A673 (cell line): Measurements from ENCODE around the gene RASSF7. TPM values are rescaled to one million over a fixed set of nuclear protein-coding genes. Genes with fewer than 3 reads are reported as not detected.

Experiments
- BruUV-seq: library from RNA; stranded (reverse); fragments of 400-500 nt; replicated peaks from 2 replicates; lab custom pipeline; 2021; lab: Mats Ljungman, UMichigan
- CTCF ChIA-PET: fragments of 300-600 bp; sonication (Branson Sonifier 250); formaldehyde crosslinking; loops from one replicate; lab custom pipeline; 2022; ENCODE audit warnings: antibody characterized with exemption; lab: Charles Lee
- POLR2A ChIA-PET: fragments of 300-600 bp; sonication (Branson Sonifier 250); formaldehyde crosslinking; loops from one replicate; lab custom pipeline; 2022; ENCODE audit warnings: antibody characterized with exemption; ENCODE audit not compliant: low non-redundant PET; lab: Charles Lee
- DNase-seq: peaks from one replicate; pipeline ENCODE4 v3.0.0-alpha.2; 2015; ENCODE audit warnings: low spot score
- H3K27ac ChIP-seq: fragments of 200-600 bp; sonication (generic); 2 replicates; pipeline ENCODE4 v1.5.1; 2016; ENCODE audit warnings: mixed run types, low read depth, mild to moderate bottlenecking, mixed read lengths, antibody characterized with exemption, low read length; ENCODE audit not compliant: poor library complexity, severe bottlenecking
- H3K27me3 ChIP-seq: fragments of 200-600 bp; sonication (generic); replicated peaks from 2 replicates; pipeline ENCODE4 v1.6.1; 2017; ENCODE audit warnings: mixed run types, low read depth, mild to moderate bottlenecking, mixed read lengths, antibody characterized with exemption, low read length; ENCODE audit not compliant: insufficient read depth, poor library complexity
- H3K36me3 ChIP-seq: fragments of 200-600 bp; sonication (generic); 2 replicates; pipeline ENCODE4 v1.6.1; 2016; ENCODE audit warnings: mixed run types, mild to moderate bottlenecking, mixed read lengths, antibody characterized with exemption, low read length; ENCODE audit not compliant: insufficient read depth, poor library complexity, severe bottlenecking
- H3K4me1 ChIP-seq: fragments of 200-600 bp; sonication (generic); 2 replicates; pipeline ENCODE4 v1.6.1; 2017; ENCODE audit warnings: mixed run types, mild to moderate bottlenecking, mixed read lengths, antibody characterized with exemption, low read length; ENCODE audit not compliant: insufficient read depth, poor library complexity, severe bottlenecking
- H3K4me3 ChIP-seq: fragments of 200-600 bp; sonication (generic); 2 replicates; pipeline ENCODE4 v1.5.1; 2016; ENCODE audit warnings: low read depth, mixed run types, mild to moderate bottlenecking, mixed read lengths, low read length; ENCODE audit not compliant: poor library complexity, severe bottlenecking
- H3K9me3 ChIP-seq: fragments of 200-600 bp; sonication (generic); 2 replicates; pipeline ENCODE4 v1.6.1; 2016; ENCODE audit warnings: mixed run types, low read depth, mild to moderate bottlenecking, mixed read lengths, antibody characterized with exemption, low read length; ENCODE audit not compliant: poor library complexity, severe bottlenecking
- CTCF ChIP-seq: fragments of 300-800, 200-600 bp; sonication (generic); conservative IDR thresholded peaks from 2 replicates; pipeline ENCODE4 v1.5.1; 2017; ENCODE audit warnings: low read depth, mild to moderate bottlenecking, antibody characterized with exemption, low read length, moderate library complexity, mixed read lengths
- EZH2 ChIP-seq: fragments of 200-600 bp; sonication (generic); IDR thresholded peaks from 2 replicates; pipeline ENCODE4 v1.6.1; 2017; ENCODE audit warnings: borderline replicate concordance, low read depth, mild to moderate bottlenecking, mixed read lengths, antibody characterized with exemption, low read length; ENCODE audit not compliant: poor library complexity, severe bottlenecking
- intact Hi-C: fragments of 100-400 bp; cut with micrococcal nuclease; formaldehyde crosslinking; loops from one replicate; pipeline ENCODE4 v1.10.0; 2022; ENCODE audit not compliant: unreplicated experiment
- total RNA-seq: library from RNA; stranded (reverse); gene quantifications from 2 replicates; pipeline ENCODE4 v1.2.3, GENCODE V29; 2021

The RASSF7 gene
- total RNA-seq, 1 experiment from 2014 or later, result 4.6 TPM

GRCh38 chr11:607020-607780 is 46.4 kb downstream of the RASSF7 start:
- TSS peak; percentile 24 for BruUV-seq
- ChIA-PET POLR2A (no interaction called here), CTCF (no interaction called here)
- no peak for DNase-seq
- no peak for TF ChIP-seq EZH2
- TF ChIP-seq CTCF, result no peak
- Histone ChIP-seq H3K9me3 (no peaks in the 10 kb centered on the region), H3K27ac (no peak overlapping the region), H3K27me3 (no peaks in the 10 kb centered on the region), H3K4me1 (no peaks in the 10 kb centered on the region), H3K36me3 (peaks cover 66% of the 10 kb centered on the region), H3K4me3 (no peak overlapping the region)
- intact Hi-C loops, result no loop called here

GRCh38 chr11:607971-608659 is 47.3 kb downstream of the RASSF7 start:
- BruUV-seq, result no TSS peak
- Histone ChIP-seq H3K4me1 (no peaks in the 10 kb centered on the region), H3K4me3 (no peak overlapping the region), H3K27me3 (no peaks in the 10 kb centered on the region), H3K27ac (no peak overlapping the region), H3K36me3 (peaks cover 72% of the 10 kb centered on the region), H3K9me3 (no peaks in the 10 kb centered on the region)
- intact Hi-C loops, result no loop called here
- ChIA-PET POLR2A (no interaction called here), CTCF (no interaction called here)
- DNase-seq, result no peak
- TF ChIP-seq CTCF (no peak), EZH2 (no peak)

GRCh38 chr11:608791-609251 is 48.1 kb downstream of the RASSF7 start:
- no peaks in the 10 kb centered on the region for H3K9me3 ChIP-seq
- CTCF ChIA-PET, result no interaction called here
- no peak overlapping the region for H3K4me3 ChIP-seq
- H3K4me1 ChIP-seq, result no peaks in the 10 kb centered on the region
- no peak for DNase-seq
- H3K36me3 ChIP-seq, result peaks cover 69% of the 10 kb centered on the region
- TF ChIP-seq CTCF, result no peak
- no peak for TF ChIP-seq EZH2
- no peaks in the 10 kb centered on the region for H3K27me3 ChIP-seq
- intact Hi-C loops, result no loop called here
- H3K27ac ChIP-seq, result no peak overlapping the region
- POLR2A ChIA-PET, result no interaction called here
- BruUV-seq, result no TSS peak
